T-cell (primary cell): ENCODE data around the gene HLA-G. TPM values are rescaled to one million over a fixed set of nuclear protein-coding genes. Genes with fewer than 3 reads are reported as not detected.

ENCODE experiments used
- ATAC-seq, 4 experiments: fragments of 200-7000 bp in 3 of 4; fragments of 150-1000 bp in 1 of 4; cut with Tn5 transposase; replicated peaks in 1 of 4; 1 replicate in 3 of 4; 2 replicates in 1 of 4; pipeline ENCODE4 v1.10.0; 2021; ENCODE audit warnings: moderate library complexity in 3 of 4, mild to moderate bottlenecking in 2 of 4, moderate number of reproducible peaks in 1 of 4
- CTCF ChIA-PET, 2 donors: fragments of 300-600 bp; sonication (Branson Sonifier 250); formaldehyde crosslinking; loops; one replicate each; lab custom pipeline; 2022; ENCODE audit warnings: antibody characterized with exemption in 2 of 2; lab: Charles Lee
- POLR2A ChIA-PET, 2 donors: fragments of 300-600 bp; sonication (Branson Sonifier 250); formaldehyde crosslinking; loops; one replicate each; lab custom pipeline; 2022; ENCODE audit warnings: antibody characterized with exemption in 2 of 2; lab: Charles Lee
- DNase-seq, 35 experiments: peaks; one replicate each; pipeline versions ENCODE4 v3.0.0 to v3.0.0-alpha.2; 2013 to 2023
- H3K27ac ChIP-seq: one replicate; pipeline ENCODE4 v1.5.1; 2013; ENCODE audit warnings: low read length
- H3K27me3 ChIP-seq, 2 experiments: replicated peaks in 1 of 2; 1 replicate in 1 of 2; 2 replicates in 1 of 2; pipeline versions ENCODE4 v1.6.1 to v1.7.0; 2013; ENCODE audit warnings: low read length in 1 of 2, mixed read lengths in 1 of 2; ENCODE audit not compliant: control insufficient read depth in 2 of 2, insufficient read depth in 2 of 2; ENCODE audit errors: extremely low read depth in 1 of 2
- H3K36me3 ChIP-seq, 2 donors: 1 replicate in 1 of 2; 2 replicates in 1 of 2; pipeline versions ENCODE4 v1.6.1 to v1.7.0; 2013; ENCODE audit warnings: low read length in 1 of 2; ENCODE audit not compliant: control insufficient read depth in 2 of 2, insufficient read depth in 1 of 2; ENCODE audit errors: extremely low read depth in 1 of 2
- H3K4me1 ChIP-seq, 2 experiments: 1 replicate in 1 of 2; 2 replicates in 1 of 2; pipeline versions ENCODE4 v1.6.1 to v1.7.0; 2013; ENCODE audit warnings: low read length in 2 of 2, mixed read lengths in 1 of 2; ENCODE audit not compliant: insufficient read depth in 2 of 2, control insufficient read depth in 1 of 2; ENCODE audit errors: extremely low read depth in 1 of 2
- H3K4me3 ChIP-seq, 2 donors: 1 replicate in 1 of 2; 2 replicates in 1 of 2; pipeline versions ENCODE4 v1.5.1 to v1.7.0; 2013; ENCODE audit warnings: mild to moderate bottlenecking in 2 of 2, low read length in 1 of 2, moderate library complexity in 1 of 2; ENCODE audit not compliant: control insufficient read depth in 1 of 2; ENCODE audit errors: extremely low read depth in 1 of 2
- H3K9me3 ChIP-seq: 2 replicates; pipeline ENCODE4 v1.7.0; 2013
- H3K27ac Mint-ChIP-seq, 2 donors: one replicate each; pipeline ENCODE4 v1.8.0; 2020 to 2021; ENCODE audit warnings: mild to moderate bottlenecking in 2 of 2, mixed read lengths in 2 of 2
- H3K27me3 Mint-ChIP-seq, 2 donors: one replicate each; pipeline ENCODE4 v1.8.0; 2021 to 2022; ENCODE audit warnings: mixed read lengths in 2 of 2
- H3K36me3 Mint-ChIP-seq: one replicate; pipeline ENCODE4 v1.8.0; 2021; ENCODE audit warnings: mixed read lengths
- H3K4me1 Mint-ChIP-seq, 3 donors: one replicate each; pipeline ENCODE4 v1.8.0; 2020 to 2022; ENCODE audit warnings: mixed read lengths in 3 of 3, mild to moderate bottlenecking in 1 of 3
- H3K4me3 Mint-ChIP-seq, 3 donors: one replicate each; pipeline ENCODE4 v1.8.0; 2020 to 2022; ENCODE audit warnings: mild to moderate bottlenecking in 3 of 3, mixed read lengths in 3 of 3, moderate library complexity in 3 of 3
- H3K9me3 Mint-ChIP-seq, 3 donors: one replicate each; pipeline ENCODE4 v1.8.0; 2020 to 2022; ENCODE audit warnings: mixed read lengths in 3 of 3
- WGBS: methylation state at CpG from one replicate; pipeline ENCODE4 v1.1.5; 2013; ENCODE audit warnings: missing lambda C conversion rate; ENCODE audit not compliant: insufficient coverage; 5-methylcytosine and 5-hydroxymethylcytosine counted together
- total RNA-seq, 35 experiments: library from RNA in 6 of 35; stranded (reverse) in 6 of 35; fragments of 120-200 nt in 1 of 35; gene quantifications; one replicate each; pipeline versions ENCODE4 v1.2.1 to v1.2.4 and lab custom pipeline; 2013 to 2026

Gene HLA-G
- total RNA-seq, 5 donors from 2014 or later (not counting 1 experiment from before 2014, with no cell fraction given) = 0.23 to 3.5 (median 0.86) TPM; not detected in 1

DNA sequence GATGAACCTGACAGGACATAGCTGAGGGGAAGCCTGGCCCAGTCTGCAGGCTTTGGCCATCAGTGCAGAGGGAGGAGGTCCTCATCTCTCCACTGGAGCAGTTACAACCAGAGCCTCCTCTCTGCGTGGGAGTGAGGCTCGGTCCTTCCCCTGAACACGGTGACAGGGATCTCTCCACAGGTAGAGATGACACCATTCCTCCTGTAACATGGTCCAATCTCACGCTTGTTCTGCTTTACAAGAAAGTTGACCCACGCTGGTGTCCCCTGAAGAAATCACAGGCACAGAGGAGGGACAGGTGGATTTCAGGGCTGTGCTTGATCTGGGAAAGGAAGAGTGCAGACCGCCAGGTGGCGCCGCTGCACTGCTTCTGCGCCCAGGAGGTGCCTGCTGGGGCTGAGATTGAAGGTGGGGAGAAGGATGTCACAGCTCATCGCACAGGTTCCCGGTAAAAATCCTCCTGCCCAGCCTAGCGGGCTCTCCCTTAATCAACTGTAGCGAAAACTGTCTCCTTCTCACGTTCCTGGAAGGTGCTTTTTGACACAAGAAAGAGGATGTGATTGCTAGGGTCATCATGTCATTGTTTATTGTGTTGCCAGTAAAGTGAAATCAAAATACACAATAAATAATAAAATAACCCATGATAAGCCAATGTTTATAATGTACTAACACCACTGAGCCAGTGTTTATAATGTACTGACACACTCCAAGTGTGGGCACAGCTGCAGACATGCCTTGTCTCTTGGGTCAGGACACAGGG, 20.4 kb downstream of the HLA-G start:
- ATAC-seq (peak; percentile 76 to 94 (median 82)), DNase-seq (peak; percentile 61 to 92 (median 81))
- H3K4me1 ChIP-seq = peaks cover 0 to 15% of the 10 kb centered on the region in 2 experiments
- CTCF ChIA-PET = interaction anchor here (0.6 to 2.2 kb wide), 6 partner anchors 121 to 214 kb away, joined by 3 to 8 read pairs (median 4); no protein-coding TSS in a partner anchor
- H3K36me3 ChIP-seq = no peaks in the 10 kb centered on the region
- 0% methylated on average over 4 of the region's 14 CpGs for WGBS
- no peak overlapping the region for H3K27ac Mint-ChIP-seq
- H3K36me3 Mint-ChIP-seq = no peaks in the 10 kb centered on the region
- peaks cover 22 to 28% (median 26%) of the 10 kb centered on the region in 3 donors for H3K4me1 Mint-ChIP-seq
- peaks cover 0 to 1% (median 0%) of the 10 kb centered on the region in 3 donors for H3K9me3 Mint-ChIP-seq
- peaks cover 60 to 62% of the 10 kb centered on the region in 2 donors for H3K27me3 Mint-ChIP-seq
- H3K27ac ChIP-seq = no peak overlapping the region
- peaks cover 2 to 46% of the 10 kb centered on the region in 2 experiments for H3K27me3 ChIP-seq
- H3K9me3 ChIP-seq = no peaks in the 10 kb centered on the region
- POLR2A ChIA-PET = no interaction called here
- peak overlapping the region in 1 of 3 donors; percentile 47 for H3K4me3 Mint-ChIP-seq
- H3K4me3 ChIP-seq = no peak overlapping the region

DNA sequence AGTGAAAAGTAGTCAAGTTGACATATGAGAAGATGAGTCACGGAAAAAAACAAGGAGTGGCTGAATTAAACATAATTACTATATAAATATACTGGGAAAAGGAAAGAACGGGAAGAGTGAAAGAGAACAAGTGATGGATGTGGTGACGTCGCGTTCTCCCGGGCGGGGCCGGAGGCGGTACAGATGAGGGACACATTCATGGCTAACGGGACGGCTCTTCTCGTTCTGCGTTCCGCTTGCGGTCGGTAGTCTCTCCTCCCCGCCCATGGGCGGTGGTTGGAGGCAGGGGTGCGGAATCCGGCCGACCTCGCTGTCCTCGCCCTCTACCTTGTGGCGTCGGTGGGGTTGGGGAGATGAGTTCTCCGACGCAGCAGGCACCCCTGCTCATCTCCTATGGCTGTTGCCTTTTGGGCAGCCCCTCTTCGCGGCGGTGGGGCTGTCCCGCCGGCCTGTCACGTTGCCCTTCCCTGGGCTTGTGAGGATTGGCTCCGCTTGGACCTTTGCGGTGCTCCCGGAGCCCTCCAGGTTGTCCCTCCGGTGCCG, 22.5 kb downstream of the HLA-G start:
- ChIA-PET CTCF (interaction anchor here in 1 of 2 donors (0.7 kb wide), 1 partner anchor 118 kb away, joined by 3 read pairs; no protein-coding TSS in a partner anchor), POLR2A (no interaction called here)
- peaks cover 2 to 50% of the 10 kb centered on the region in 2 experiments for H3K27me3 ChIP-seq
- peaks cover 56 to 65% of the 10 kb centered on the region in 2 donors for H3K27me3 Mint-ChIP-seq
- no peaks in the 10 kb centered on the region for H3K9me3 Mint-ChIP-seq
- peaks cover 0 to 15% of the 10 kb centered on the region in 2 experiments for H3K4me1 ChIP-seq
- H3K27ac Mint-ChIP-seq = no peak overlapping the region
- H3K9me3 ChIP-seq = no peaks in the 10 kb centered on the region
- WGBS = 10% methylated on average over 26 of the region's 38 CpGs
- H3K4me3 ChIP-seq = no peak overlapping the region
- ATAC-seq (peak in 2 of 4 experiments; percentile 29 to 44), DNase-seq (peak in 10 of 35 experiments; percentile 8 to 47 (median 28))
- H3K27ac ChIP-seq = no peak overlapping the region
- peaks cover 22 to 25% (median 22%) of the 10 kb centered on the region in 3 donors for H3K4me1 Mint-ChIP-seq
- no peaks in the 10 kb centered on the region for H3K36me3 Mint-ChIP-seq
- H3K4me3 Mint-ChIP-seq = peak overlapping the region; percentile 47 to 62 (median 57)
- H3K36me3 ChIP-seq = no peaks in the 10 kb centered on the region

DNA sequence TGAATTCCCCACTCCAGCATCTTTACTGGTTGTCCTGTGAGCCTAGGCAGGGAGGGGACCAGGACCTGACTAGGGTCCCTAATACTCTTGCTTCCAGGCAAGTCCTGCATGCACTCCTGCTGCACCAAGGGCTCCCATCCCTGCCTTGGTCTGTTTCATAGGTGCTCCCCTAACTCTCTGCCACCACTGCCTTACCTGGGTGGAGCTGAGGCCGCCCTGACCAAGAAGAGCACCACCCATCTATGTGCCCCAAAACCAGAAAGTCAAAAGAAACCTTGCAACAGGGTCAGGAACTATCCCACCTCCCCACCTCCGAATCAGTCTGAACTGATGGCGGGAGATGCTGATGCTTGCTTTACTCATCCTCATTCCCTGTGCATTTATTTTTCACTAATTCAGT, 23.6 kb downstream of the HLA-G start:
- H3K9me3 ChIP-seq = no peaks in the 10 kb centered on the region
- H3K4me1 Mint-ChIP-seq = peaks cover 17 to 22% (median 19%) of the 10 kb centered on the region in 3 donors
- H3K27ac Mint-ChIP-seq = no peak overlapping the region
- no peaks in the 10 kb centered on the region for H3K9me3 Mint-ChIP-seq
- ChIA-PET CTCF (interaction anchor here in 1 of 2 donors (0.9 kb wide), 1 partner anchor 17 kb away, joined by 4 read pairs; no protein-coding TSS in a partner anchor), POLR2A (no interaction called here)
- ATAC-seq (no peak), DNase-seq (no peak)
- peaks cover 2 to 50% of the 10 kb centered on the region in 2 experiments for H3K27me3 ChIP-seq
- H3K4me3 Mint-ChIP-seq = no peak overlapping the region
- H3K36me3 Mint-ChIP-seq = no peaks in the 10 kb centered on the region
- H3K4me3 ChIP-seq = no peak overlapping the region
- 79% methylated on average over 3 of the region's 3 CpGs for WGBS
- no peaks in the 10 kb centered on the region for H3K36me3 ChIP-seq
- H3K27ac ChIP-seq = no peak overlapping the region
- peaks cover 52 to 67% of the 10 kb centered on the region in 2 donors for H3K27me3 Mint-ChIP-seq
- peaks cover 0 to 15% of the 10 kb centered on the region in 2 experiments for H3K4me1 ChIP-seq

DNA sequence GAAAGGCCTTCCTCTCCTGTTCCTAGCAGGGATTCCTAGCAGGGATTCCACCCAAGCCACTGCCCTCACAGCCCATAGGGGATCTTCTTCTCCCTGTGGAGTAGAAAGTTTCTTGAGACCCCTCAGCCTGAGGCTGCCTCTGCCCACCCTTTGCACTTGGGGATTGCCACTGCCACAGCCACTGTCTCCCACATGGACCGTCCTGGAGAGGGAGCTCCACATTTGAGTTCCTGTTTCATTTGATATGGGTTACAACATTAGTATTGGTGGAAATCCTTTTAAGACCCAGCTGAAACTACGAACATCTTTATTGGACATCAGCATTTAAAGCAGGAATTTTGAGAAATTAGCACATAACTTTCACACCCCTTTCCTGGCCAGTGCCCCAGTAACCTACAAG, 25.6 kb downstream of the HLA-G start:
- Histone ChIP-seq H3K4me1 (peaks cover 0 to 9% of the 10 kb centered on the region in 2 experiments), H3K27me3 (peaks cover 0 to 39% of the 10 kb centered on the region in 2 experiments), H3K36me3 (no peaks in the 10 kb centered on the region), H3K9me3 (no peaks in the 10 kb centered on the region), H3K4me3 (no peak overlapping the region), H3K27ac (no peak overlapping the region)
- DNase-seq (no peak), ATAC-seq (no peak)
- Mint-ChIP-seq H3K27me3 (peaks cover 45 to 65% of the 10 kb centered on the region in 2 donors), H3K27ac (no peak overlapping the region), H3K9me3 (no peaks in the 10 kb centered on the region), H3K36me3 (no peaks in the 10 kb centered on the region), H3K4me1 (peaks cover 14 to 16% (median 16%) of the 10 kb centered on the region in 3 donors), H3K4me3 (no peak overlapping the region)
- CTCF ChIA-PET = interaction anchor here (0.5 to 1.1 kb wide), 2 partner anchors 120 to 157 kb away, joined by 3 to 4 read pairs; no protein-coding TSS in a partner anchor
- POLR2A ChIA-PET = no interaction called here
- WGBS = 50% methylated on average over 1 of the region's 2 CpGs

DNA sequence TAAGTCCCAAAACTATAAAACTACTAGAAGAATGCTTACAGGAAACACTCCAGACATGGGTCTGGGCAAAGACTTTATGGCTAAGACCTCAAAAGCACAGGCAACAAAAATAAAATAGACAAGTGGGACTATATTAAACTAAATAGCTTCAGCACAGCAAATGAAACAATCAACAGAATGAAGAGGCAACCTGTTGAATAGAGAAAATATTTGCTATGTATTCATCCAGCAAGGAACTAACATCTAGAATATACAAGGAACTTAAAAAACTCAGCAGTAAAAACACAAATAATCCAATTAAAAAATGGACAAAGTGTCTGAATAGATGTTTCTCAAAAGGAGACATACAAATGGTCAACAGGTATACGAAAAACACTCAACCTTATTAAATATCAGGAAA, 30.4 kb downstream of the HLA-G start:
- Histone ChIP-seq H3K36me3 (no peaks in the 10 kb centered on the region), H3K4me3 (no peak overlapping the region), H3K27me3 (peaks cover 0 to 19% of the 10 kb centered on the region in 2 experiments), H3K27ac (no peak overlapping the region), H3K4me1 (no peaks in the 10 kb centered on the region), H3K9me3 (no peaks in the 10 kb centered on the region)
- ChIA-PET POLR2A (no interaction called here), CTCF (no interaction called here)
- no peaks in the 10 kb centered on the region for H3K4me1 Mint-ChIP-seq
- peaks cover 25 to 41% of the 10 kb centered on the region in 2 donors for H3K27me3 Mint-ChIP-seq
- H3K9me3 Mint-ChIP-seq = no peaks in the 10 kb centered on the region
- no peak for DNase-seq
- no peak overlapping the region for H3K27ac Mint-ChIP-seq
- ATAC-seq = no peak
- no peaks in the 10 kb centered on the region for H3K36me3 Mint-ChIP-seq
- no peak overlapping the region for H3K4me3 Mint-ChIP-seq
- WGBS = no CpG with 5 or more reads among the region's 1 CpG

DNA sequence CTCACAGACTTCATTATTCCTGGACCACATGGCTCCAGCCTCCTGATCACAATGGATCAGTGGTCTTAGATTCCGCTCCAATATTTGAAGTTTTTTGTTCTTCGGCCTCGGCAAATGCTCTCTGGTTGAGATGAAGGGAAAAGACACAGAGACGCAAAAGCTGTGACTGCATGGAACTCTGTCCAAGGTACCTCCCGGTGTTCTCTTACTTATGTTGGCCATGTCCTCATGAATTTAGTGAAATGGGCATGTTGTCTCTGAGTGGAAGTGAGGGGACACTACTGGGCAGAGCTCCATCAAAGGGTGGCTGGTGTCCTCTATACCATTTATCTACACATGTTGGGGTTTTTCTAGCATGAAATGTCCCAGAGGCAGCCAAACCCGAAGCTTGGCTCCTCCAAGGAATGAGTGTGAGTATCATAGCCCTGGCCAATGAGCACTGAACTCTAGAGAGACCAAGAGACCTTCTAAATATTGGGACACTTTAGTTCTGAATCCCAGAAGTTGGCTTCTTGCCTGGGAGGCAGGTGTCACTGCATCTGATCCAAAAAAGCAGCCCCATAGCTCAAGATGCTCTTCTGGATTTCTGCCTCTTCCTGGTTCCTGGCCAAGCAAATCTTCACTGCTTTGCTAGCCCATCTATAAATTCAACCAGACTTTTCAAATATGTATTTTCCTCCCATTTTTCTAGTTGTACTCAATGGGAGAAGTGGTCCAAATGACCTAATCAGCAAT, 34.1 kb downstream of the HLA-G start:
- ATAC-seq = no peak
- Mint-ChIP-seq H3K36me3 (no peaks in the 10 kb centered on the region), H3K9me3 (no peaks in the 10 kb centered on the region), H3K4me3 (no peak overlapping the region), H3K27me3 (peaks cover 39 to 42% of the 10 kb centered on the region in 2 donors), H3K4me1 (no peaks in the 10 kb centered on the region), H3K27ac (no peak overlapping the region)
- Histone ChIP-seq H3K36me3 (no peaks in the 10 kb centered on the region), H3K27me3 (peaks cover 0 to 35% of the 10 kb centered on the region in 2 experiments), H3K27ac (no peak overlapping the region), H3K4me3 (no peak overlapping the region), H3K4me1 (no peaks in the 10 kb centered on the region), H3K9me3 (no peaks in the 10 kb centered on the region)
- CTCF ChIA-PET = no interaction called here
- POLR2A ChIA-PET = interaction anchor here (0.6 kb wide), 2 partner anchors 41 to 377 kb away, joined by 3 to 4 read pairs; no protein-coding TSS in a partner anchor
- 80% methylated on average over 5 of the region's 6 CpGs for WGBS
- DNase-seq = no peak
